Activated CD4-positive, alpha-beta T cell treated with anti-CD3 and anti-CD28 coated beads for 4 hours (primary cell): ENCODE data around the gene IFNG.

Experiments used
- DNase-seq, 2 donors: peaks; one replicate each; pipeline ENCODE4 v3.0.0-alpha.2; 2020

Gene IFNG

GRCh38 chr12:68163560-68164081 lies 4.1 kb upstream of the IFNG start:
- no peak for DNase-seq

- DNase-seq = no peak
Measured at GRCh38 chr12:68162374-68162773, 2.8 kb upstream of the IFNG start.

- no peak for DNase-seq
Measured at GRCh38 chr12:68158432-68158831, 1.1 kb downstream of the IFNG start.

- DNase-seq = peak in 1 of 2 donors; percentile 27
Measured at GRCh38 chr12:68157380-68157779, 2.2 kb downstream of the IFNG start.

- DNase-seq = no peak
Measured at GRCh38 chr12:68156636-68157035, 2.9 kb downstream of the IFNG start.

GRCh38 chr12:68154779-68155178 lies 4.8 kb downstream of the IFNG start:
- no peak for DNase-seq

GRCh38 chr12:68148261-68148951 lies 11.1 kb downstream of the IFNG start:
- DNase-seq = no peak

- DNase-seq = no peak
Measured at GRCh38 chr12:68140556-68140955, 19.0 kb downstream of the IFNG start.

GRCh38 chr12:68139941-68140340 lies 19.6 kb downstream of the IFNG start:
- DNase-seq = no peak

GRCh38 chr12:68139001-68139400 lies 20.5 kb downstream of the IFNG start:
- DNase-seq = no peak

GRCh38 chr12:68138480-68138879 lies 21.1 kb downstream of the IFNG start:
- no peak for DNase-seq

- DNase-seq = no peak
Measured at GRCh38 chr12:68137335-68137830, 22.2 kb downstream of the IFNG start.

GRCh38 chr12:68135520-68135919 lies 24.0 kb downstream of the IFNG start:
- DNase-seq = no peak

GRCh38 chr12:68131867-68132414 lies 27.6 kb downstream of the IFNG start:
- no peak for DNase-seq

GRCh38 chr12:68129979-68130378 lies 29.6 kb downstream of the IFNG start:
- DNase-seq = no peak

GRCh38 chr12:68122236-68122920 lies 37.2 kb downstream of the IFNG start:
- no peak for DNase-seq

- DNase-seq = no peak
Measured at GRCh38 chr12:68121143-68121542, 38.4 kb downstream of the IFNG start.

- peak; percentile 45 to 54 for DNase-seq
Measured at GRCh38 chr12:68119724-68120211, 39.8 kb downstream of the IFNG start.

GRCh38 chr12:68119250-68119649 lies 40.3 kb downstream of the IFNG start:
- DNase-seq = no peak

- no peak for DNase-seq
Measured at GRCh38 chr12:68118096-68118755, 41.3 kb downstream of the IFNG start.

- no peak for DNase-seq
Measured at GRCh38 chr12:68117661-68118060, 41.9 kb downstream of the IFNG start.

- DNase-seq = no peak
Measured at GRCh38 chr12:68115281-68115680, 44.3 kb downstream of the IFNG start.

- no peak for DNase-seq
Measured at GRCh38 chr12:68114606-68115005, 44.9 kb downstream of the IFNG start.
